Stimulated activated CD4-positive, alpha-beta T cell treated with anti-CD3 and anti-CD28 coated beads, Interleukin-12 subunit alpha, Interleukin-12 subunit beta, amount 100 ng/mL, for 48 hours (primary cell): ENCODE measurements around the gene PLXND1.
"Not testable (repeated sequence)": the region's sequence is repeated elsewhere in the genome, so short reads cannot be mapped to it uniquely, and the experiment has no call there.

Experiments used
- DNase-seq, 3 donors: peaks; one replicate each; pipeline ENCODE4 v3.0.0-alpha.2; 2020; ENCODE audit warnings: low read depth in 2 of 3, low spot score in 1 of 3

The PLXND1 gene

GRCh38 chr3:129552287-129553050 is 54.0 kb downstream of the PLXND1 start:
- no peak for DNase-seq

- DNase-seq = no peak
These were observed 56.7 kb downstream of the PLXND1 start for GRCh38 chr3:129549805-129550204.

GRCh38 chr3:129549006-129549800 is 57.3 kb downstream of the PLXND1 start:
- no peak for DNase-seq

GRCh38 chr3:129548104-129548965 is 58.1 kb downstream of the PLXND1 start:
- DNase-seq = no peak

DNA sequence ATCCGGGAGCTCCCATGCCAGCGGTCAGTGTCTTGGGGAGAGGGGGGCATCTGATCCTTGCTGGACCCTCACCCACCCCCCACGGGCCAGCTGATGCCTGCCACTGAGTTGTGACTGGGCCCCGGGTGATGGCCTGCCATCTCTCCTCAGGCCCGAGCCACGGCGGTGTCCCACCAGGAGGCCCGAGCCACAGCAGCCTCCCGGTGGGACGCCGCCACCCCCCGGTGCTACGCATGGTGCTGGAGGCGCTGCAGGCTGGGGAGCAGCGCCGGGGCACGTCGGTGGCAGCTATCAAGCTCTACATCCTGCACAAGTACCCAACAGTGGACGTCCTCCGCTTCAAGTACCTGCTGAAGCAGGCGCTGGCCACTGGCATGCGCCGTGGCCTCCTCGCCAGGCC is 59.2 kb downstream of the PLXND1 start:
- DNase-seq = no peak

GRCh38 chr3:129545951-129546350 is 60.5 kb downstream of the PLXND1 start:
- not testable (repeated sequence) for DNase-seq

- DNase-seq = no peak
These were observed 62.5 kb downstream of the PLXND1 start for GRCh38 chr3:129543999-129544398.

DNA sequence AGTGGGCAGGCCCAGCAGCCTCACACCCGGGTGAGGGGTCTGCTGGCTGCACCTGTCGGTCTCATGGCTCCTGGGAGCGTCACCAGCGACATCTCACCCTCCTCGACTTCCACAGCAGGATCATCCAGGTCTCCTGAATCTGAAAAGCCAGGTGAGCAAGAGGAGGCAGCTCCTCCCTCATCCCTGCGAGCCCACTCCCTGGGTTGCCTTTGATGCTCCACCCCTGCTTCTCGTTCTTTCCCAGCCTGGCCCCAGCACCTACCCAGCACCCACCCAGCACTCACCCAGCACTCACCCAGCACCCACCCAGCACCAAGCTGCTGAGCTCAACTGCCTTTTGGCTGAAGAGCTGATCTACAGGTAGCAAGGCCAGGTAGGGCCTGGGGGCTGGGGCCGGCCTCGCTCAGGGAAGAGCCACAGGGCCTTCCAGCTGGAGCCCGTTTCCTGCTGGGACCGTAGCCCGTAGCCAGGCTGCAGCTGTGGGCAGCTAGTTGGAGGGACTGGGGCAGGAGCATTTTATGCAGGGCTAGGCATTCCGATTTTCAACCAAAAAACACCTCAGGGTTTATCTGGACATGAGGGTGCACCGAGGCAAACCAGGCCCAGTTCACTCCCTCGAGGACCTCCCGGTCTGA is 63.2 kb downstream of the PLXND1 start, which contains the start of gene H1-8:
H1-8 (plus strand) TSS at position 20 of the 635 bp plus-strand sequence; CDS start at position 64, 44 bp downstream.
- DNase-seq = no peak

DNA sequence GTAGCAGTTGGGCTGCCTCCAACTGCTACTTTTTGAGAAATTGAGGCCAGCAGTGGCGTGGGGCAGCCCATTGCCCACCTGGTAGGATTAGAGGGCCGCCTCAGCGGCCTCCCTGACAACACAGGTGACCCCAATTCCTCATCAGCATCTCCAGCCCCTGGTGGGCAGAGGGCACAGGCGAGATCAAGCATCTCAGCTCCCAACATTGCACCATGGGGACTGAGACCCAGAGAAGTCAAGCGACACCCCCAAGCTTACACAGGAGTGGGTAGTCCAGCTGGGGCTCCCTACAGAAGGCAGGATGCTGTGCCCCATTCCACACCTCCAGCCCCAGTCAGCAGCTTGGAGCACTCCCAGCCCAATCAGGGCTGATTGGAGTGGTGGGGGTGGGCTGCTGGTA is 63.7 kb downstream of the PLXND1 start:
- no peak for DNase-seq

- DNase-seq = no peak
These were observed 65.5 kb downstream of the PLXND1 start for GRCh38 chr3:129540776-129541516.

DNA sequence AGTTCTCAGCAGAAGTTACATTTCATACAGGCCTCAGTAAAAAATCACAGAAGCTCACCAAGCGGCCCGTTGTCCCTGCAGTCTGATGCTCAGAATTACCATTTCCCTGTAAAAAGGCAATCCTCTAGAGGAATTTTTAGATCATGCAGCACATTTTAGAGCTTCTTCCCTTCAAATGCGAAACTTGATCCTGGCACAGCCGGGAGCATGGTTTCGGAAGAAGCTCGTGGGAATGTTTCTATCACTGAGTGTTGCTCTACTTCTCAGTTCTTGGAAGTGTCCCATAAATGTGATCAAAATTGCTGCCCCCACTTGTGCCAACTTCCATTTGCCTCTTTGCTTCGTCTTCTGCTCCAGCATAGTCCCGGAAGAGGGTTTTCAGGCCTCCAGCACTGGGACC is 67.3 kb downstream of the PLXND1 start:
- DNase-seq = no peak

DNA sequence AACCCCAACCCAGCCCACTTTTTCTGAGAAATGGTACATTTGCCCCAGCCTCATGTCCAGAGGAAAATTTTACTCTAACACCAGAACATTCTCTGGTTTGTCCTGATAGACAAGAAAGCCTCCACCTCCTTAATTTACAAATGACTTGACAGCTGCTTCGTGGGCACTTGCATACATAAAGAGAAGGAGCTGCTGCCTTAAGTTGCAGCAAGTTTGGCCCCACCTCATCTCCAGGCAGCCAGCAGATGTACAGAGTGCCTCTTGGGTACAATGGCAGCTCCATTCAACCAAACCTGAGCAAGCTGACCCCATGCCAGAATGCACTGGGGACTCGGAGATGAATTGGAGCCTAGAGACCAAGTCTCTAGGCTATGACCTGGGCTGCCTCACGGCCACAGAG is 69.7 kb downstream of the PLXND1 start:
- DNase-seq = no peak

- DNase-seq = no peak
These were observed 70.2 kb downstream of the PLXND1 start for GRCh38 chr3:129536374-129536667.

- DNase-seq = no peak
These were observed 71.4 kb downstream of the PLXND1 start for GRCh38 chr3:129535075-129535474.

GRCh38 chr3:129534428-129535027 is 71.9 kb downstream of the PLXND1 start:
- no peak for DNase-seq

DNA sequence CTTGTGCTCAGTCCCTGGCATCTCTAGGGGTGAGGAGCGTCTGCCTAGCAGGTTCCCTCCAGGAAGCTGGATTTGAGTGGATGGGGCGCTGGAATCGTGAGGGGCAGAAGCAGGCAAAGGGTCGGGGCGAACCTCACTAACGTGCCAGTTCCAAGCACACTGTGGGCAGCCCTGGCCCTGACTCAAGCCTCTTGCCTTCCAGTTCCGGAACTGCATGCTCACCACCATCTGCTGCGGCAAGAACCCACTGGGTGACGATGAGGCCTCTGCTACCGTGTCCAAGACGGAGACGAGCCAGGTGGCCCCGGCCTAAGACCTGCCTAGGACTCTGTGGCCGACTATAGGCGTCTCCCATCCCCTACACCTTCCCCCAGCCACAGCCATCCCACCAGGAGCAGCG is 73.1 kb downstream of the PLXND1 start:
- no peak for DNase-seq

GRCh38 chr3:129532261-129532660 is 74.2 kb downstream of the PLXND1 start:
- no peak for DNase-seq

GRCh38 chr3:129531699-129532098 is 74.8 kb downstream of the PLXND1 start:
- no peak for DNase-seq

- no peak for DNase-seq
These were observed 75.7 kb downstream of the PLXND1 start for GRCh38 chr3:129530821-129531220.

GRCh38 chr3:129530251-129530791 is 76.2 kb downstream of the PLXND1 start:
- no peak for DNase-seq
